Loucy (cell line): ENCODE data around the gene BRCA1.

Experiments used
- H2AFZ ChIP-seq: fragments of 200-600 bp; sonication (generic); 2 replicates; pipeline ENCODE4 v1.6.0; 2016; ENCODE audit warnings: antibody characterized with exemption, mild to moderate bottlenecking, low read length, moderate library complexity
- H3F3A ChIP-seq: fragments of 200-600 bp; 2 replicates; pipeline ENCODE4 v1.6.0; 2016; ENCODE audit warnings: antibody characterized with exemption, low read depth, mild to moderate bottlenecking
- H3K27me3 ChIP-seq: fragments of 200-600 bp; sonication (generic); 2 replicates; pipeline ENCODE4 v1.6.1; 2014; ENCODE audit warnings: low read length, mild to moderate bottlenecking; ENCODE audit not compliant: insufficient read depth, poor library complexity, severe bottlenecking
- H3K36me3 ChIP-seq: fragments of 200-600 bp; sonication (generic); 2 replicates; pipeline ENCODE4 v1.6.1; 2016; ENCODE audit warnings: low read length; ENCODE audit not compliant: insufficient read depth
- H3K4me1 ChIP-seq: fragments of 200-600 bp; sonication (generic); 2 replicates; pipeline ENCODE4 v1.5.1; 2014; ENCODE audit warnings: low read length, mild to moderate bottlenecking; ENCODE audit not compliant: insufficient read depth, poor library complexity, severe bottlenecking
- H3K4me2 ChIP-seq: fragments of 200-600 bp; sonication (generic); 2 replicates; pipeline ENCODE4 v1.6.0; 2014; ENCODE audit warnings: antibody characterized with exemption, low read length, low read depth, mild to moderate bottlenecking; ENCODE audit not compliant: poor library complexity, severe bottlenecking
- H3K4me3 ChIP-seq: fragments of 200-600 bp; sonication (generic); 2 replicates; pipeline ENCODE4 v1.5.1; 2014; ENCODE audit warnings: low read length, mild to moderate bottlenecking, mixed read lengths; ENCODE audit not compliant: poor library complexity, severe bottlenecking
- H3K79me2 ChIP-seq: fragments of 200-600 bp; sonication (generic); 2 replicates; pipeline ENCODE4 v1.6.1; 2014; ENCODE audit warnings: low read length; ENCODE audit not compliant: insufficient read depth
- H3K9ac ChIP-seq: fragments of 200-600 bp; sonication (generic); 2 replicates; pipeline ENCODE4 v1.6.0; 2014; ENCODE audit warnings: mild to moderate bottlenecking, low read depth, low read length, moderate library complexity; ENCODE audit not compliant: poor library complexity, severe bottlenecking
- H3K9me2 ChIP-seq: fragments of 200-600 bp; sonication (generic); replicated peaks from 2 replicates; pipeline ENCODE4 v1.6.1; 2016; ENCODE audit warnings: low read depth, low read length, mixed read lengths
- H3K9me3 ChIP-seq: fragments of 200-600 bp; sonication (generic); 2 replicates; pipeline ENCODE4 v1.6.1; 2014; ENCODE audit warnings: mild to moderate bottlenecking, antibody characterized with exemption, low read length, low read depth; ENCODE audit not compliant: insufficient read depth
- H4K20me1 ChIP-seq: fragments of 200-600 bp; sonication (generic); 2 replicates; pipeline ENCODE4 v1.6.0; 2014; ENCODE audit warnings: antibody characterized with exemption, low read length, mild to moderate bottlenecking; ENCODE audit not compliant: insufficient read depth, poor library complexity, severe bottlenecking
- EZH2phosphoT487 ChIP-seq: fragments of 200-600 bp; IDR thresholded peaks from 2 replicates; pipeline ENCODE4 v1.6.1; 2018; ENCODE audit warnings: antibody characterized with exemption, mild to moderate bottlenecking, moderate library complexity, borderline replicate concordance
- TF ChIP-seq, protein P1 (sequence below): fragments of 200-600 bp; sonication (generic); conservative IDR thresholded peaks from 2 replicates; pipeline ENCODE4 v1.5.1; 2014; ENCODE audit warnings: mild to moderate bottlenecking, antibody characterized with exemption, low read length

Gene BRCA1

DNA sequence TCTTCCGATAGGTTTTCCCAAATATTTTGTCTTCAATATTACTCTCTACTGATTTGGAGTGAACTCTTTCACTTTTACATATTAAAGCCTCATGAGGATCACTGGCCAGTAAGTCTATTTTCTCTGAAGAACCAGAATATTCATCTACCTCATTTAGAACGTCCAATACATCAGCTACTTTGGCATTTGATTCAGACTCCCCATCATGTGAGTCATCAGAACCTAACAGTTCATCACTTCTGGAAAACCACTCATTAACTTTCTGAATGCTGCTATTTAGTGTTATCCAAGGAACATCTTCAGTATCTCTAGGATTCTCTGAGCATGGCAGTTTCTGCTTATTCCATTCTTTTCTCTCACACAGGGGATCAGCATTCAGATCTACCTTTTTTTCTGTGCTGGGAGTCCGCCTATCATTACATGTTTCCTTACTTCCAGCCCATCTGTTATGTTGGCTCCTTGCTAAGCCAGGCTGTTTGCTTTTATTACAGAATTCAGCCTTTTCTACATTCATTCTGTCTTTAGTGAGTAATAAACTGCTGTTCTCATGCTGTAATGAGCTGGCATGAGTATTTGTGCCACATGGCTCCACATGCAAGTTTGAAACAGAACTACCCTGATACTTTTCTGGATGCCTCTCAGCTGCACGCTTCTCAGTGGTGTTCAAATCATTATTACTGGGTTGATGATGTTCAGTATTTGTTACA lies 30.9 kb downstream of the BRCA1 start:
- no peak for TF ChIP-seq EZH2phosphoT487
- TF ChIP-seq, protein P1, sequence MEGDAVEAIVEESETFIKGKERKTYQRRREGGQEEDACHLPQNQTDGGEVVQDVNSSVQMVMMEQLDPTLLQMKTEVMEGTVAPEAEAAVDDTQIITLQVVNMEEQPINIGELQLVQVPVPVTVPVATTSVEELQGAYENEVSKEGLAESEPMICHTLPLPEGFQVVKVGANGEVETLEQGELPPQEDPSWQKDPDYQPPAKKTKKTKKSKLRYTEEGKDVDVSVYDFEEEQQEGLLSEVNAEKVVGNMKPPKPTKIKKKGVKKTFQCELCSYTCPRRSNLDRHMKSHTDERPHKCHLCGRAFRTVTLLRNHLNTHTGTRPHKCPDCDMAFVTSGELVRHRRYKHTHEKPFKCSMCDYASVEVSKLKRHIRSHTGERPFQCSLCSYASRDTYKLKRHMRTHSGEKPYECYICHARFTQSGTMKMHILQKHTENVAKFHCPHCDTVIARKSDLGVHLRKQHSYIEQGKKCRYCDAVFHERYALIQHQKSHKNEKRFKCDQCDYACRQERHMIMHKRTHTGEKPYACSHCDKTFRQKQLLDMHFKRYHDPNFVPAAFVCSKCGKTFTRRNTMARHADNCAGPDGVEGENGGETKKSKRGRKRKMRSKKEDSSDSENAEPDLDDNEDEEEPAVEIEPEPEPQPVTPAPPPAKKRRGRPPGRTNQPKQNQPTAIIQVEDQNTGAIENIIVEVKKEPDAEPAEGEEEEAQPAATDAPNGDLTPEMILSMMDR, result no peak
- Histone ChIP-seq H3K9me3 (no peaks in the 10 kb centered on the region), H3K79me2 (no peaks in the 10 kb centered on the region), H3F3A (no peaks in the 10 kb centered on the region), H2AFZ (no peak overlapping the region), H3K27me3 (no peaks in the 10 kb centered on the region), H4K20me1 (no peaks in the 10 kb centered on the region), H3K4me3 (no peak overlapping the region), H3K9me2 (no peaks in the 10 kb centered on the region), H3K36me3 (peaks cover 46% of the 10 kb centered on the region; the same call in 1 of the 2 replicates), H3K9ac (no peak overlapping the region), H3K4me1 (no peaks in the 10 kb centered on the region), H3K4me2 (no peak overlapping the region)

DNA sequence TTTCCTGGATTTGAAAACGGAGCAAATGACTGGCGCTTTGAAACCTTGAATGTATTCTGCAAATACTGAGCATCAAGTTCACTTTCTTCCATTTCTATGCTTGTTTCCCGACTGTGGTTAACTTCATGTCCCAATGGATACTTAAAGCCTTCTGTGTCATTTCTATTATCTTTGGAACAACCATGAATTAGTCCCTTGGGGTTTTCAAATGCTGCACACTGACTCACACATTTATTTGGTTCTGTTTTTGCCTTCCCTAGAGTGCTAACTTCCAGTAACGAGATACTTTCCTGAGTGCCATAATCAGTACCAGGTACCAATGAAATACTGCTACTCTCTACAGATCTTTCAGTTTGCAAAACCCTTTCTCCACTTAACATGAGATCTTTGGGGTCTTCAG lies 32.3 kb downstream of the BRCA1 start:
- H3F3A ChIP-seq, result no peaks in the 10 kb centered on the region
- H3K9ac ChIP-seq, result no peak overlapping the region
- H3K9me3 ChIP-seq, result no peaks in the 10 kb centered on the region
- H3K4me1 ChIP-seq, result no peaks in the 10 kb centered on the region
- H3K79me2 ChIP-seq, result no peaks in the 10 kb centered on the region
- no peak for TF ChIP-seq EZH2phosphoT487
- TF ChIP-seq, protein P1, result no peak
- H4K20me1 ChIP-seq, result no peaks in the 10 kb centered on the region
- no peak overlapping the region for H2AFZ ChIP-seq
- no peak overlapping the region for H3K4me3 ChIP-seq
- peaks cover 46% of the 10 kb centered on the region; the same call in 1 of the 2 replicates for H3K36me3 ChIP-seq
- no peaks in the 10 kb centered on the region for H3K9me2 ChIP-seq
- no peak overlapping the region for H3K4me2 ChIP-seq
- no peaks in the 10 kb centered on the region for H3K27me3 ChIP-seq

DNA sequence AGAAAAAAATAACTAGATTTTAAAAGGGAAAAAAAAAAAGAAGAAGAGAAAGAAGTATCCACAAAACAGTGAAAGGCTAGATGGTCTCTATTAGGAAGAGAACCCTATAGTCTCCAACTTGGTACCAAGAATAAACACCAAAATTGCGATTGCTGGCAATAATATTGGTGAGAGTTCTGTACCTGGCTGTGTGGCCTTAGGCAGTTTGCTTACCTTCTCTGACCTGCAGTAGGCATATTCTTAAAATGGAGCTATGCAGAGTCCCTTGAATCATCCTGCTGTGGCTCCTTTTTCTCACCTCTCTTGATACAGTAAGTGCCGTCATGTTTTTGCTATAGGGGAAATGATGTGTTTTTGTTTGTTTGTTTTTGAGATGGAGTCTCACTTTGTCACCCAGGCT lies 35.1 kb downstream of the BRCA1 start:
- Histone ChIP-seq H2AFZ (no peak overlapping the region), H3K4me3 (no peak overlapping the region), H4K20me1 (no peaks in the 10 kb centered on the region), H3K36me3 (peaks cover 29% of the 10 kb centered on the region; the same call in 1 of the 2 replicates), H3K4me1 (no peaks in the 10 kb centered on the region), H3K9me2 (no peaks in the 10 kb centered on the region), H3K4me2 (no peak overlapping the region), H3K9me3 (no peaks in the 10 kb centered on the region), H3F3A (no peaks in the 10 kb centered on the region), H3K27me3 (no peaks in the 10 kb centered on the region), H3K9ac (no peak overlapping the region), H3K79me2 (no peaks in the 10 kb centered on the region)
- TF ChIP-seq, protein P1, result no peak
- TF ChIP-seq EZH2phosphoT487, result no peak
